ENCODE measurements around the gene CLCN7.
"Not testable (repeated sequence)": the region's sequence is repeated elsewhere in the genome, so short reads cannot be mapped to it uniquely, and the experiment has no call there.

Gene CLCN7

GRCh38 chr16:1486551-1487390 lies 11.9 kb upstream of the CLCN7 start:
- DNase-seq: no peak

- no peak for DNase-seq
Measured at GRCh38 chr16:1485847-1486496, 11.1 kb upstream of the CLCN7 start.

- no peak for DNase-seq
Measured at GRCh38 chr16:1481906-1482835, 7.3 kb upstream of the CLCN7 start.

GRCh38 chr16:1478937-1479336 lies 4.1 kb upstream of the CLCN7 start:
- not testable (repeated sequence) for DNase-seq

GRCh38 chr16:1477033-1477432 lies 2.2 kb upstream of the CLCN7 start:
- no peak for DNase-seq

GRCh38 chr16:1475552-1476114 lies 805 bp upstream of the CLCN7 start:
- DNase-seq: no peak

GRCh38 chr16:1474082-1474795 lies 589 bp downstream of the CLCN7 start:
- no peak for DNase-seq

GRCh38 chr16:1472974-1473373 lies 1.9 kb downstream of the CLCN7 start:
- no peak for DNase-seq

GRCh38 chr16:1471569-1472194 lies 3.1 kb downstream of the CLCN7 start:
- DNase-seq: no peak

GRCh38 chr16:1470481-1471251 lies 4.2 kb downstream of the CLCN7 start:
- DNase-seq: no peak

- no peak for DNase-seq
Measured at GRCh38 chr16:1469693-1470201, 5.1 kb downstream of the CLCN7 start.

- DNase-seq: not testable (repeated sequence)
Measured at GRCh38 chr16:1469141-1469540, 5.7 kb downstream of the CLCN7 start.

GRCh38 chr16:1468426-1468810 lies 6.4 kb downstream of the CLCN7 start:
- no peak for DNase-seq

GRCh38 chr16:1466968-1467521 lies 7.8 kb downstream of the CLCN7 start:
- no peak for DNase-seq

- DNase-seq: no peak
Measured at GRCh38 chr16:1466054-1466453, 8.8 kb downstream of the CLCN7 start.

GRCh38 chr16:1465567-1465915 lies 9.3 kb downstream of the CLCN7 start:
- DNase-seq: no peak

GRCh38 chr16:1464894-1465566 lies 9.8 kb downstream of the CLCN7 start:
- DNase-seq: no peak

GRCh38 chr16:1464196-1464893 lies 10.5 kb downstream of the CLCN7 start:
- no peak for DNase-seq

GRCh38 chr16:1461146-1461545 lies 13.7 kb downstream of the CLCN7 start:
- no peak for DNase-seq
